Activated naive CD8-positive, alpha-beta T cell treated with anti-CD3 and anti-CD28 coated beads, Interleukin-2, amount 50 U/mL, for 24 hours (primary cell): ENCODE data around the gene SLC39A8.

Experiments
- ATAC-seq: fragments of 150-1000 bp; cut with Tn5 transposase; one replicate; pipeline ENCODE4 v1.10.0; 2021
- DNase-seq: peaks from one replicate; pipeline ENCODE4 v3.0.0; 2021
- H3K27ac Mint-ChIP-seq: one replicate; pipeline ENCODE4 v1.8.0; 2021; ENCODE audit warnings: mild to moderate bottlenecking, mixed read lengths
- H3K27me3 Mint-ChIP-seq: one replicate; pipeline ENCODE4 v1.8.0; 2021; ENCODE audit warnings: mixed read lengths
- H3K36me3 Mint-ChIP-seq: one replicate; pipeline ENCODE4 v1.8.0; 2021; ENCODE audit warnings: low read depth, mixed read lengths
- H3K4me1 Mint-ChIP-seq: one replicate; pipeline ENCODE4 v1.8.0; 2021; ENCODE audit warnings: mixed read lengths
- H3K4me3 Mint-ChIP-seq: one replicate; pipeline ENCODE4 v1.8.0; 2021; ENCODE audit warnings: mild to moderate bottlenecking, moderate library complexity, mixed read lengths
- H3K9me3 Mint-ChIP-seq: one replicate; pipeline ENCODE4 v1.8.0; 2021; ENCODE audit warnings: mixed read lengths

The SLC39A8 gene

DNA sequence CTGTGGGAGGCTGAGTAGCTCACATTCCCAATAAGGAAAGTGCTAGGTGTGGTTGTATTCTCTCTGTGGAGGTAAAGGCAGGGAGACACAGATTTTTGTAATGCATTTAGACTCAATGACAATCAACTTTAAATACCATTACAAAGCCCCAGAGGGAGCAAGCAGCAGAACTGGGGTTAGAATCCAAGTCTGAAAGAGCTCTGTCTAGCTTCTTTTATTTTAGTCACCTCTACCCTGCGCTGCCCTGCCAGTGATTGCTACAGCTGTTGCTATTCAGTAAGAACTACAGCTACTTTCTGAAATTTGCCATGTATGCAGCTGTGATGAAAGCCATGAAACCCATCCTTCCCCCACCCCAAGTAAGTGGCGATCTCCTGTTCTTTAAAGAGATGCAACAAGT lies 22.5 kb downstream of the SLC39A8 start:
- H3K4me3 Mint-ChIP-seq: no peak overlapping the region

DNA sequence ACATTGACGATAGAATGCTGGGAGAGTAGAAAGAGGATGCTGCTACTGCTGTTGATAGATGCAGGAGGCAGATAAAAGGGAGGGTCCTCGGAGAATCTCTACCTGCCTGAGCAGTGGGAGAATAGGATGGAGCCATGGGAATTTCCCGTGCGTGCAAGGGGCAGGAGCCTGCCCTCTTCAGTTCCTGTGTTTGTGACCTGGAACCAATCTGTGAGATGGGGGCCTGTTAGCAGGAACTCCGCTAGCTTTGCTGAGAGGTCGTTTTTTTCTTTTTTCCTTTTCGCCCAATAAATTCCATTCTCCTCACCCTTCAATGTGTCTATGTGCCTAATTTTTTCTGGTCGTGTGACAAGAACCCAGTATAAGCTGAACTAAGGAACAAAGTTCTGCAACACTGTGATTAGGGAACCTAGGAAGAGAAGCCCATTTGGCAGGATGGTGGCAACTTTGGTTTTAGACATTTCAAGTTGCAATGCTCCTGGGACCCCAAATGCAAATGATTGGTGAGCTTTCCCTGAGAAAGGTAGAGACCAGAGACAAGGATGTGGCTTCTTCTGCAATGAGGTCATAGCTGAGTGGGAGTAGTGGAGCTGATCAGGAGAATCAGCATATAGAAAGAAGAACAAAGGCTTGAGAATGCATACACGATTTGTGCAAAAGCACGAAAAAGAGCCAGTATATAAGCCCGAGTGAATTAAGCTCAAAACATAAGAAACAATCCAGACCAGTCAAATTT lies 23.9 kb downstream of the SLC39A8 start:
- no peaks in the 10 kb centered on the region for H3K27me3 Mint-ChIP-seq
- peak overlapping the region; percentile 1 for H3K4me3 Mint-ChIP-seq
- peaks cover 30% of the 10 kb centered on the region for H3K4me1 Mint-ChIP-seq
- no peak overlapping the region for H3K27ac Mint-ChIP-seq
- peak; percentile 91 for ATAC-seq
- DNase-seq: peak; percentile 9
- no peaks in the 10 kb centered on the region for H3K9me3 Mint-ChIP-seq
- peaks cover 26% of the 10 kb centered on the region for H3K36me3 Mint-ChIP-seq

More for the DNA sequence above, 22.5 kb downstream of the SLC39A8 start:
- Mint-ChIP-seq H3K27me3 (no peaks in the 10 kb centered on the region), H3K9me3 (no peaks in the 10 kb centered on the region), H3K27ac (no peak overlapping the region), H3K36me3 (peaks cover 17% of the 10 kb centered on the region), H3K4me1 (peaks cover 30% of the 10 kb centered on the region)
- ATAC-seq (no peak), DNase-seq (no peak)

DNA sequence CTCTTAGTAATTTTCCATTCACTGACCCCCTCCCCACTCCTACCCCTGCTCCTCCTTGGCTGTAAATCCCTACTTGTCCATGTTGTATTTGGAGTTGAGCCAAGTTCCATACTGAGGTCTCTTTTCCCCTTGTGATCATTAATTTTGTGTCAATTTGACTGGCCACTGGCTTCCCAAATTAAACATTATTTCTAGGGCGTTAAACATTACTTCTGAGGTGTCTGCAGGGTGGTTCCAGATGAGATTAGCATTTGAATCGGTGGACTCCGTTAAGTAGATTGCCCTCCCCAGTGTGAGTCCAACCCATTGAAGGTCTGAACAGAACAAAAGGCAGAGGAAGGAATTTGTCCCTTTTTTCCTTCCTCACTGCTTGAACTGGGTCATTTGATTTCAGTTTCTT lies 25.7 kb downstream of the SLC39A8 start:
- DNase-seq: no peak
- no peak overlapping the region for H3K27ac Mint-ChIP-seq

DNA sequence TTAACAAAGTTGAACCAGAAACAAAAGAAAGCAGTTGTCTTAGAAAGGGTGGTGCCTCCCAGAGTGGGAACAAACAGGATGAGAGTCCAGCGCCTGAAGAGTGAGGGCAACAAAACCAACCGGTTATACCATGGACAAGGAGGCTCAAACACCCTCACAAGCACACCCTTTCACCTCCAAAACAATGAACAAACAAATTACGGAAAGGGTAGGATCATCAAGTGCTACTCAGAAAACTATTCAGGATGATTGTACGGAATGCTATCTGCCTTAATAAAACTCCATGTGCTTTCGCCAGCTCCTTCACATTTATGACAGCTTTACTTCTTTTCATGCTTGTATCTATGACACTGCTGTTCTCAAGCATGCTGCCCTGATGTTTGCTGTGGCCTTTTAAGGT lies 26.8 kb downstream of the SLC39A8 start:
- DNase-seq: no peak

More for the DNA sequence above, 25.7 kb downstream of the SLC39A8 start:
- peaks cover 31% of the 10 kb centered on the region for H3K36me3 Mint-ChIP-seq
- no peak for ATAC-seq
- H3K4me3 Mint-ChIP-seq: no peak overlapping the region
- H3K9me3 Mint-ChIP-seq: no peaks in the 10 kb centered on the region
- H3K27me3 Mint-ChIP-seq: no peaks in the 10 kb centered on the region
- H3K4me1 Mint-ChIP-seq: peaks cover 25% of the 10 kb centered on the region

DNA sequence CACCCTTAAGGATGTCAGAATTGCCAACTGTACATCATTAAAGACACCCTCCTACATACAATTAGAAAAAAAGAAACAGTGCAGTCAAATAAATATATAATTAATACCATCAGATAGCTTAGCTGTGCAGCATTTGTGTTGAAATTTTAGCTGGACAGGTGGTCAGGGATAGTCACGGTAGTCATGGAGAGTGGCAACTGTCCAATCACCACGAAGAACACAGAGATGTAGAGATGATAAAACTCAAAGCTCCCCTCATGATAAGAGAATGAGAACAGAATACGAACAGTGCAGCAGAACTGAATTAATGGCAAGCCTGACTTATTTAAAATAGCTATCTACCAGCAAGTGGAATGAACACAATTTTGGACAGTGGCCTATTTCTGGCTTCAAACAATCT lies 27.2 kb downstream of the SLC39A8 start:
- H3K27ac Mint-ChIP-seq: no peak overlapping the region
- no peaks in the 10 kb centered on the region for H3K27me3 Mint-ChIP-seq
- ATAC-seq (no peak), DNase-seq (no peak)
- H3K4me3 Mint-ChIP-seq: no peak overlapping the region
- H3K4me1 Mint-ChIP-seq: peaks cover 34% of the 10 kb centered on the region
- H3K9me3 Mint-ChIP-seq: no peaks in the 10 kb centered on the region
- peaks cover 37% of the 10 kb centered on the region for H3K36me3 Mint-ChIP-seq

More for the DNA sequence above, 26.8 kb downstream of the SLC39A8 start:
- Mint-ChIP-seq H3K4me1 (peaks cover 33% of the 10 kb centered on the region), H3K9me3 (no peaks in the 10 kb centered on the region), H3K27me3 (no peaks in the 10 kb centered on the region), H3K4me3 (no peak overlapping the region), H3K27ac (no peak overlapping the region), H3K36me3 (peaks cover 35% of the 10 kb centered on the region)
- ATAC-seq: no peak

DNA sequence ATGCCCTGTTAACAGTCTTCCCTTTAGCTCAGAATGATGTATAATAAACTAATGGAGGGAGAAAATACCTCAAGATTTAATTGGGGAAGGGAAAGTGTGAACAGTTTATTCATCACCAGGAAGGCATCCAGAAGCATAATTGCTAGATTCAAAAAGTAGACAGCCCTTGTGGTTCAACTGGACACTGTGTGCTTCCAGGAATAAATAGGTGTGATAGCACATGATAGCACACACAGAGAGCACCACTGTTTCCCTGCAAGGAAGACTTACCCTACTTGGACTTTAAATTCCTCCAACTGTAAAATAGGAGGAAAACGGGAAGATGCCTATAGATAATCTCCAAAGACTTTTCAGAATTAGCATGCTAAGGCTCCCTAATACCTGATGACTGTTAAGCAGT lies 27.8 kb downstream of the SLC39A8 start:
- H3K27ac Mint-ChIP-seq: no peak overlapping the region
- no peak overlapping the region for H3K4me3 Mint-ChIP-seq
- peaks cover 35% of the 10 kb centered on the region for H3K36me3 Mint-ChIP-seq
- peaks cover 29% of the 10 kb centered on the region for H3K4me1 Mint-ChIP-seq
- H3K9me3 Mint-ChIP-seq: no peaks in the 10 kb centered on the region
- DNase-seq (no peak), ATAC-seq (no peak)
- no peaks in the 10 kb centered on the region for H3K27me3 Mint-ChIP-seq

DNA sequence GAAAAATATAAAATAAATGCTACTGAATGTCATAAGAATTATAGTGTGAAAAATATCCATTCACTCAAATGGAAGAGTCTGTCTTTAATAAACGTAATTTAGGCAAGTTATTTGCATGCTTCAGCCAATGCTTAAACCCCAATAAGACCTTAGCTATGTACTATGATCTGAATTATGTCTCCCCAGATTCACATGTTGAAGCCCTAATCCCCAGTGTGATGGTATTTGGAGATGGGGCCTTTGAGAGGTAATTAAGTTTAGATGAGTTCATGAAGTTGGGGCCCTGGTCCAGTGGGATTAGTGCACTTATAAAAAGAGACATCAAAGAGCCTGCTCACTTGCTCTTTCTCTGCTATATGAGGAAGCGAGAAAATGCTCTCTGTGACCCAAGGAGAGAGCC lies 28.7 kb downstream of the SLC39A8 start:
- no peak overlapping the region for H3K4me3 Mint-ChIP-seq
- no peaks in the 10 kb centered on the region for H3K27me3 Mint-ChIP-seq
- DNase-seq (no peak), ATAC-seq (no peak)
- H3K4me1 Mint-ChIP-seq: peaks cover 20% of the 10 kb centered on the region
- no peaks in the 10 kb centered on the region for H3K9me3 Mint-ChIP-seq
- no peak overlapping the region for H3K27ac Mint-ChIP-seq
- H3K36me3 Mint-ChIP-seq: peaks cover 40% of the 10 kb centered on the region

DNA sequence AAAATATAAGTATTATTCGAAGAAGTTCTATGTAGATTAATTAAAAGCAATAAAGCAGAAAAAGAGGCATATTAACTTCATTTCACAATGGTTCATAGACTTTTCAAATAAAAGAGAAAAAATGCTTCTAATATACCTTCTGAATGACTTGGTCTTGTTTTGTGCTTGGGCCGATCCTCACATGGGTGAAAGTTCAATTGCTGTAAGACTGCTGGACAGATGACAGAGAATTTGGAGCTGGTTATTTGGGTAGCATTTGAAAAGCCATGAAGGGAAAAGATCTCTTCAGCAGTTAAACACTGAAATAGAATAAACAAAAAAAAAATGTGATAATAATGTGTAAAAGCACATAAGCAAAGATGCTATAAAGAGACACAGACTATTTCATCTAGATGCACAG lies 29.8 kb downstream of the SLC39A8 start:
- Mint-ChIP-seq H3K27ac (no peak overlapping the region), H3K27me3 (no peaks in the 10 kb centered on the region), H3K9me3 (no peaks in the 10 kb centered on the region), H3K4me1 (peaks cover 11% of the 10 kb centered on the region), H3K36me3 (peaks cover 41% of the 10 kb centered on the region), H3K4me3 (no peak overlapping the region)
- ATAC-seq (no peak), DNase-seq (no peak)

DNA sequence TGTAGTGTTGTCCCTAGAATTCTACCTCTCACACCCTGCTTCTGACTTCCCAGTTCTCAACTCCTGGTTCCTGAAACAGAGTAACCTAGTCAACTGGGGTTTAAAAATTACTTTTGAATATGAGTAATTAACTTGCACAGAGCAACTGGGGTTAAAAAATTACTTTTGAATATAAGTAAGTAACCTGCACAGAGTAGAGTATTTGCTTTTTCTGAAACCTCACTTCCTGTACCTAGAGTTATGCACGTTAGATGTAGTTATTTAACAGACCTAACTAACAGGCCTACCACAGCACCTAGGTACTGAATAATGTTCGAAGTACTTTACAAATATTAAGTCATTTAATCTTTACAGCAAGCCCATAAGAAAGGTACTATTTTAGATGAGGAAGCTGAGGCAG lies 32.9 kb downstream of the SLC39A8 start:
- H3K27ac Mint-ChIP-seq: no peak overlapping the region
- H3K27me3 Mint-ChIP-seq: no peaks in the 10 kb centered on the region
- ATAC-seq: no peak
- no peak overlapping the region for H3K4me3 Mint-ChIP-seq
- no peaks in the 10 kb centered on the region for H3K9me3 Mint-ChIP-seq
- H3K4me1 Mint-ChIP-seq: peaks cover 24% of the 10 kb centered on the region
- H3K36me3 Mint-ChIP-seq: peaks cover 47% of the 10 kb centered on the region
- no peak for DNase-seq

DNA sequence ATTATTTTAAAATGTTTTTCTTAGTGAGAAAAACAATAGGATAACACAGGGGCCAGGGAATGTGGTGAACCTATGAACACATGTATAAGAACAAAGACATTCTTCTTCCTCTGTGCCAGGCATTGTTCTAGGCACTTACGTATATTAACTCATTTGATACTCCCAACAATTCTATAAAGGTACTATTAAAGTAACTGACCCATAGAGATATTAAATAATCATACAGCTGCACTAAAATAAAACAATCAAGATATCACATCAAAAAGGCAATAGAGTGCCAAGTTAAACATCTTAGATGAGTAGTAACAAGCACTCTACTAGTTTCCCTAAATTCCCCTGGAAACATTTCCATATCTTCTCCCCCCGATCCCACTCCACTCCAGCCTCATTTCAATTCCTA lies 33.4 kb downstream of the SLC39A8 start:
- Mint-ChIP-seq H3K4me3 (no peak overlapping the region), H3K27ac (no peak overlapping the region), H3K9me3 (no peaks in the 10 kb centered on the region), H3K27me3 (no peaks in the 10 kb centered on the region), H3K36me3 (peaks cover 42% of the 10 kb centered on the region), H3K4me1 (peaks cover 24% of the 10 kb centered on the region)
- ATAC-seq (no peak), DNase-seq (no peak)

DNA sequence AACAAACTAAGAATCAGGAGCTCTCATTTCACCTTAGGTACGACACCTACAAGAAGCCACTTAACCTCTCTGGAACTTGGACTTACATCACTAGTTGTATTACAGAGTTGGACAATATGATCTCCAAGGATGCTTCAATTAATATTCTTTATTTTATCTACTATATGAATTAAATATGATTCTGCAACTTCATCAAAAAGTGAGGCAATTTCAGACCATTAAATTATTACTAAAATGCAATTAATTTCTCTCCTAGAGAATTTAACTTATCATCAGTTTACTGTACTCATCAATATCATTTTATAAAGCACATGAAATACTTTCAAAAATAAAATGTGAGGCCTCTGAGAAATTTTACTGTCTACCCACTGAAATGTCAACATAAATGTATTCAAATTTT lies 33.9 kb downstream of the SLC39A8 start:
- no peak overlapping the region for H3K4me3 Mint-ChIP-seq
- no peaks in the 10 kb centered on the region for H3K27me3 Mint-ChIP-seq
- H3K9me3 Mint-ChIP-seq: no peaks in the 10 kb centered on the region
- no peak overlapping the region for H3K27ac Mint-ChIP-seq
- DNase-seq: no peak
- peaks cover 24% of the 10 kb centered on the region for H3K4me1 Mint-ChIP-seq
- no peak for ATAC-seq
- H3K36me3 Mint-ChIP-seq: peaks cover 41% of the 10 kb centered on the region

DNA sequence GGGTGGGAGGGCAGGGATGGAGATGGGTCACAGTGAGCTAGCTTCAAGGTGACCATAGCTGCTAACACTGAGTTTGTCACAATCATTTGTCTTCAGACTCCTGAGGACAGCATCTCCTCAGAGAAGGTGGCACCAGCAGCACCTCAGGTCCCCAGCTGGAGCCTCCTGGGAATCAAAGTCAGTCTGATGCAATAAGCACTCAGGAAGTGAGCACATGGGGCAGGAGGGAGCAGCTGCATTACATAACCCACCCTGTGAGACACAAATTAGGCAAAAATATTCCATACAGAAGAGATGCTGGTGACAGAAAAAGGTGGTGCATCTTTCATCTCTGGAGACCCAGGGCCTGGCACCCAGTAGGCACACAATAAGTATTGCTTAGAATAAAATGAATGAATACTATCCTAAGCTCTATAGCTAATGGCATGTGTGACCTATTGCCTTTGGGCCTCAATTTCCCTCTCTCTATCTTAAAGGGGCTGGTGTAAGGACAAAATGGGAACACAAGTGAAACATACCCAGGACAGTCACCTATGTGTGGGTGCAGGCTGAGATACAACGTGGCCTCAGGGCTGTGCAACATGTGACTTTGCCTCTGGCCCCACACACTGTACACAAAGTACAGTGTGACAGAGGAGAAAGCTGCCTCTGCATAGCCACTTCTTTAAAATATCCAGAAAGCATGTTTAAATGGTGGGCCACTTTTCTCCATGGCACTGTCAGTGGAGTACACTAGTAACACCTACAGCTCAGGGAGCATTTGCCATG lies 37.1 kb downstream of the SLC39A8 start:
- peak; percentile 33 for ATAC-seq
- Mint-ChIP-seq H3K27ac (no peak overlapping the region), H3K36me3 (peaks cover 41% of the 10 kb centered on the region), H3K4me1 (peaks cover 14% of the 10 kb centered on the region), H3K27me3 (no peaks in the 10 kb centered on the region), H3K9me3 (no peaks in the 10 kb centered on the region), H3K4me3 (no peak overlapping the region)
- no peak for DNase-seq

DNA sequence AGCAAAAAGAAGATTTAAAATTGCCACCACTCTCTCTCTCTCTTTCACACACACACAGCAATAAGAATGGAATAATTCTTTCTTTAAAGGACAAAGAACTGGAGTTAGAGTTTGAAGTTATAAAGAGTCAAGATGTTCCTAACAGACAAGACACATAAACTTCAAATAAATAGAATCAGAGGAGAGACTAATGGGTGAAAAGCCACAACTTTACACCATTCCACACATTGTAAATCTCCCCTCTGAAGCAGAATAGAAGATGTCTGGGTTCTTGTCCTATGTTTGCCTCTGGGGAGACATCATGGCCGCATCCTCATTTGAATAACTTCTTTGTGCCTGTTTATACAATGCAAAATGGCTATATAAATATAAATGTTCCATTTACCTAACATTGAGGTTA lies 39.6 kb downstream of the SLC39A8 start:
- H3K27ac Mint-ChIP-seq: no peak overlapping the region
- H3K4me3 Mint-ChIP-seq: no peak overlapping the region
- peaks cover 13% of the 10 kb centered on the region for H3K4me1 Mint-ChIP-seq
- DNase-seq: no peak
- H3K9me3 Mint-ChIP-seq: no peaks in the 10 kb centered on the region
- peaks cover 47% of the 10 kb centered on the region for H3K36me3 Mint-ChIP-seq
- no peaks in the 10 kb centered on the region for H3K27me3 Mint-ChIP-seq
- no peak for ATAC-seq

DNA sequence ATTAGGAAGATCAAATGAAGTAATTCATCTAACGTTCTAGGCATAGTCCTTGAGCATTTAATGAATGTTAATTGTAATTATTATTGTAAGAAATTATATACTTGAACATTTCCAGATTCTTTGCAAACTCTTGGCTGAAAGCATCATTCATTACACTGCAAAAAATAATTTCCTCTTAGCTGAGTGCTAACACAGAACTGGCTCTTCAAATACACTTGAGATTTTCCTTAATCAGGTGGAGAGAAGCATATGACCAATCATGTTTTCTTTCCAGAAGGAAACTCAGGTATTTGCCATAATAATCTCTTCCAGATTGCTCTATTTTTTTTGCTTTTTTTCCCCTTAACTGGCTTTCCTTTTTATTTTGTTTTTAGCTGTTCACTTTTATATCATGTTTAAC lies 42.5 kb downstream of the SLC39A8 start:
- no peaks in the 10 kb centered on the region for H3K9me3 Mint-ChIP-seq
- H3K4me3 Mint-ChIP-seq: no peak overlapping the region
- H3K27me3 Mint-ChIP-seq: no peaks in the 10 kb centered on the region
- peaks cover 38% of the 10 kb centered on the region for H3K36me3 Mint-ChIP-seq
- no peak for ATAC-seq
- H3K4me1 Mint-ChIP-seq: peaks cover 3% of the 10 kb centered on the region
- DNase-seq: no peak
- H3K27ac Mint-ChIP-seq: no peak overlapping the region

DNA sequence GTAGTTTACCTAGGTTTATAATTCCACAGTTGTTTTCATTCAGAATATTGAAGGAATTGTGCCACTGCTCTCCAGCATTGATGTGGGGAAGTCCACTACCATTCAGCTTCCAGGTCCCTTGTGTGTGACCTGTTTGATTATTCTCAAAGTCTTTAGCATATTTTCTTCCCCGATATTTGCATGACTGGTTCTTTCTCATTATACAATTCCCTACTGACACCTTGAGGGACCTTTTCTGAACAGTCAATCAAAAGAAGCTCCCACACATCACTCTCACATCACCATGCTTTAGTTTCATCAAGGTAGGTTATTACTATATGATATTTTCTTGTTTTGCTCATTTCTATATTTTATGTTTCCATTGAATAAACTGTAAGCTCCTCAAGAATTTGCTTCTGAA lies 44.1 kb downstream of the SLC39A8 start:
- DNase-seq: no peak
- Mint-ChIP-seq H3K4me1 (peaks cover 1% of the 10 kb centered on the region), H3K36me3 (peaks cover 47% of the 10 kb centered on the region), H3K9me3 (no peaks in the 10 kb centered on the region), H3K27me3 (no peaks in the 10 kb centered on the region), H3K27ac (no peak overlapping the region), H3K4me3 (no peak overlapping the region)
- ATAC-seq: no peak
